ENCODE data around the gene CARM1.

GRCh38 chr19:10899151-10899653, 27.8 kb downstream of the CARM1 start:
- TF ChIP-seq CTCF (IDR thresholded peaks at IDR 0.05) (no peak), POLR2A (IDR thresholded peaks at IDR 0.05) (no peak)
